Colon (tissue), 2 donors: ENCODE data around the gene AP2S1.
"Not testable (repeated sequence)": the region's sequence is repeated elsewhere in the genome, so short reads cannot be mapped to it uniquely, and the experiment has no call there.

Experiments used
- FAIRE-seq: peaks from 2 replicates; lab custom pipeline; 2012; peaks lifted over from hg19 to GRCh38; lab: Jason Lieb, UNC
- donor health status: control.
- donor health status: control.

The AP2S1 gene

DNA sequence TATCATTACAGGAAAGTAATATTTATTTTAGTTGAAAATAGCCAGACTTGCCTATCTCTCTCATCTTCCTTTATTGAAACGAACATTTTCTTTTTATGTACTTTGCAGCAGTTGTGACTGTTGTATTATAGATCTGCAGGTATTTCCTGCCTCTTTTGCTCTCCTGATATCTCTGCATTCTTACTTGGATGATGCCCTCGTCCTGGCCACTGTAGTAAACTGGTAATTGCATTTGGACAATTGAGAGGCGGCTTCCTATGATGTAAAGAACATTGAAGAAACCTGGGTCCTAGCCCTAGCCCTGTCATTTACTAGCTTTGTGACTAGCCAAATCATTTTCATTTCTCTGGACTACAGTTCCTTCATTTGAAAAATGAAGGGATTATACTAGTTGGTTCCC is 16.5 kb upstream of the AP2S1 start:
- FAIRE-seq: no peak

DNA sequence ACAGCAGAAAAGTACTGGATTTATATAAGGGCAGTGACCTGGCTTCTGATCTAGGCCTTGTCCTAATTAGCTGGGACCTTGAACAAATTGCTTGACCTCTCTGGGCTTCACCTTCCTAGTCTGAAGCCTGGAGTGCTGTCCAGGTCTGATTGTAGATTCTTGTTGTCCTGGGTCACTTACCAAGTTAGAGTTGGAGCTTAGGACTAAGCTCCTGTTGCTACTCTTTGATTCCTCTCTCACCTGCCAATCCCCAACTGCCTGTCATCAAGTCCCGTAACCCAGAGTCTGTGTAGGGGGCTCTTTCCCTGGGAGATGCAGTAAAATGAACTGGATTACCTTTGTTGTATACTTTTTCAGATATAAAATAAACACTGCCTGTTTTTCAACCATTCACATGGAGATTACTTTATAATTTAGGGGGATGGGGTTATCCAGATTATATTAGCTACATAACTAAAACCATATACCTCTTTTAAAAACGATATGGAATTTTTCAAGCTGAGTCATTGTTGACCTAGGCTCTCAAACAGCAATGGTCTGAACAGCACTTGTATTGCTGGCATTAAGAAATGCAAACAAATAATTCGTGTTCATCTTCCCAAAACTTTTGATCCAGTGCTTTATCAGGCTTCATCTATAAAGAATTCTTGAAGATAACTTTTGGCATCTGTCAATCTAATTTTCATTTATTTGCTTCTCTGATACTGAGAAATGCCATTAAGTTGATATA is 15.9 kb upstream of the AP2S1 start:
- FAIRE-seq: no peak

DNA sequence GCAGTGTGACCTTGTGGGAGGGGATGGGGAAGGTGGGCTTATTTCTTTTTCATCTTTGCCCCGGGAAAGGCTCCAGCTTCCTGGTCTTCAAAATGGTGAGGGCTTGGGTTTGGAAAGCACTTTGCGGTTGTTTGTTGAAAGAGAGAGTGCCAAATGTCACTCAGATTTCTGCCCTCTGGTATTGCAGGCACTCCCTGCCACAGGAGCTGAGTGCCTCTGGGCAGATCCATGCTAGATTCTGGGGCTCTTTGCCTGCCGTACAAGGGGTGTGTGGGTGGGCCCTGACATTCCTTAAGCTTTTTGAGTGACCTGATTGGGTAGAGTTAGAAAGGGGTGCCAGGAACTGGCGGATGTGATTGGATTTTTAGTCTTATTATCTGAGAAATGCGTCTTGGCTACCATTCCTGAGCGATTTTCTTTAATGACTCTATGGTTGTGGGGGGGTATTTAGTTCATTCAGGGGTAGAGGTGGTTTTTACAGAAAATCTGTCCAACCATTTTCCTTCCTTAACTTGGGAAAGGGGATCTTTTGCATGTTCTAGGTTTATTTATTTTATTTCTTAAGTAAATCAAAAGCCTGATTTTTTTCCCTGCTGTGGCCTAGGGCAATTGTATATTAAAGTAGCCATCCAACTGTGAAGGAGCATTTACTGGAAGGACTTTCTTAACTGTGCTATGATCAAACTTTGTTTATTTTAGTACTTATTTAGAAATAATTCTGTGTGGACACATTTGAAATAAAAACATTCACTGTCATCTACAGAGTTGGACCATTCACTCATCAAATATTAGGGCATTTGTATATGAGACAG is 13.4 kb upstream of the AP2S1 start:
- no peak for FAIRE-seq

DNA sequence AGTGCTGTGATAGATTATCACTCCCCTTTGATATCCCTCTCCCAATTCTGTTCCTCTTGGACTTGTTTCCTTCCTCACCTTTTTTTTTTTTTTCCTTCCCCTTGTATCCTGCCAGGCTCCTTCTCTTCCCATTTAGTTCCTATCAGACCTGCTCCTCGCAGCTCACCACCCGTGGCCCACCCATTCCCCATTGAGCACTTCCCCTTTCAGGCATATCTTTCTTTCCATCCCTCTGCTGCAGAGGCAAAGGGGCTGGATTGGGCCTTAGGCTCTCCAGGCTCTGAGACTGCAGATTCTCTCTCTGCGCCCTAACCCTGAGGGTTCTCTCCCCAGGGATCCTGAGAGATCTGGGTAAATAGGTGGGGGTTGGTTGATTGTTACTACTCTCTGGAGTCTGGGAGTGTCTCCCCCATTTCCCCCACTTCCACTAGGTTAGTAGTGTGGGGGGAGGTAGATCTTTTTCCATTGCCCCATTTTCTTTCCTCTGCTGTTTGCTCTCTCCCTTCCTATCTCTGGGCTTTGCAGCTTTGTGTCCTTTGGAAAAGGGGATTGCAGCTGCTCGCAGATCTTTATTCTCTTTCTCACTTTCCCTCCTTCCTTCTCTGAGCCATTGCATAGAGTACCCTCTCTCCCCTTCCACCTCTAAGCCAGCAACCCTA is 12.5 kb upstream of the AP2S1 start:
- FAIRE-seq: no peak

DNA sequence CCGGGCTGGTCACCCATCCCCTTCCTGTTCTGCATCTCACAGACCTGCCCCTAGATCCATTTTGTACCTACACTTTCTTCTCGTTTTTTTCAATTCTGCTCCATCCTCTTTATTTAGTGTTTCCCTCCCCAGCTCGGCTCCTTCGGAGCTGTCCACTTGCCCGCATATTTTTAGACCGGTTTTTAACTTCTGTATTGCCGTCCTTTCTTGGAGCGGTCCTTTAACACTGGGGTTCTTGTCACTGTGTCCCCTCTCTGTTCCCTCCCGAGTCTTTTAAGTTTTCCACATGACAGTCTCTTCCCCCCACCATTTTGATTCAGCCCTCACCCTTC is 11.8 kb upstream of the AP2S1 start:
- no peak for FAIRE-seq

DNA sequence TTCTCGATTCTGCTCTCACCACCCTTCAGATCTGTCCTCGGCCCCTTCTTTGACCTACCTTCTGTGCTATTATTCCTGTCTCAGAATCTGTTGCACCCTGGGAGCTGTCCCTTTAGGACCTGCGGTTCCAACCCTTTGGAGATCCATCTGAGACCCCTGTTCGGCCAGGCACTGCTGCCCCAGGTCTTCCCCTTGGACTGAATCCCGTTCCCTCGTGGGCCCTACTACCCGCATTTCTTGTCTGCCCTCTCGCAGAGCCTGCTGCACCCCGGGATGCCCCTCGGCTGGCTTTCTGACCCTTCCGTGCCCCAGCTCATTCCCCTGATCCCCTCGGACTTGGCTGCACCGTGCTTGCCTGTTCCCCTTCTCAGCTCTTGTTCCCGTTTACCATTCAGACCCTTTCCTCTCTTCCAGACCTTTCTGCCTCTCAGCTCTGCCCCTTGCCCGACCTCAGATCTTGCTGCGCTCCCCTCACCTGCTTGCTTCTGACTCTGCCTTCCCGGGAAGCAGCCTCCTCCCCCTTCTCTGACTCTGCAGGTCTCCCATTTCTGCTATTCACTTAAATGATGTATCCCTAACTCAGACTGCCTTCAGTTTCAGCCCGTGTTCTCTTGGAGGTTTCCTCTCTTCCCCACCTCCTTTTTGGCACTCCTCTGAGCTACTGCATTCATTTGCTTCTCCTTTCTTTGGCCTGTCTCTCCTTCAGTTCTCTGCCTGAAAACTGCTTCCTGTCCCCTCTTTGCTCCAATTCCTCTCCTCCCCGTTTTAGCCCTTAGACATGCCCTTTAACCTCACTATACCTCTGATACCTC is 11.3 kb upstream of the AP2S1 start:
- no peak for FAIRE-seq

DNA sequence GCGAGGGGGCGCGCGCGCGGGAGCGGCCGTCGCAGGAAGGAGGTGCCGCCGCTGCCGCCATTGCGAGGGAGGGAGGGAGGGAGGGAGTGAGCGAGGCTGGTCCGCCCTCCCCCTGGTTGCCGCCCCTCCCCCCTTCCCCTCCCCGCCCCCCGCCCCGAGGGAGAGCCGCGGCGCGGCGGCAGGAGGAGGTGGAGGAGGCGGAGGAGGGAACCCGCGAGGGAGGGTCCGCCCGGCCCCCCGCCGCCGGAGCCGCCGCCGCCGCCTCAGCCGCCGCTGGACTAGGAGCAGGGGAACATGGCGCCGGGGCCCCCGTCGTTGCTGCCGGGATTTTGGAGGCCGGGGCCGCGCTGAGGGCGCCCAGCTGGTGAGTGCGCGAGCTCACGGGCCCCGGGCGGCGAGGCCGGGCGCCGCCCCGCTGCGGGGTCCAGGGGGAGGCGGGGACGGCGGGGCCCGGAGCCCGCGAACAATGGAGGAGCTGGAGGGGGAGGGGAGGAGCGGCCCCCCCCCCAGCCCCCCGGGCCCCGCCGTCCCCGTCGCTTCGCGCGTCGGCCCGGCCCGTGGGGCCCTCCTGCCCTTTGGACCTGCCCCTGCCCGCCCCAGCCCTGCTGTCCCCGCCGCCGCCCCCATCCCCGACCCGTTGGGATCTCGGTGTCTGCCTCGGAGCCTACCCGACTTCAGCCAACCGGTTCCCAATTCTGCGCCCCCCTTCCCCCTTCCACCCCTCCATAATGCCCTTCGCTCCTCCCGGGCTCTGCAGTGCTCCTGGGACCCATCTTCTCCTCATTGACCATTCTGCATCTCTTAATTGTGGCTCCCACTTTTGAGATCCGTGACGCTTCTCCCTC is 10.4 kb upstream of the AP2S1 start, which contains the start of gene ARHGAP35:
Gene ARHGAP35 (plus strand): TSS at position 152 of the 845 bp plus-strand sequence. CDS start 57,679 bp downstream, outside the sequence.
- no peak for FAIRE-seq

DNA sequence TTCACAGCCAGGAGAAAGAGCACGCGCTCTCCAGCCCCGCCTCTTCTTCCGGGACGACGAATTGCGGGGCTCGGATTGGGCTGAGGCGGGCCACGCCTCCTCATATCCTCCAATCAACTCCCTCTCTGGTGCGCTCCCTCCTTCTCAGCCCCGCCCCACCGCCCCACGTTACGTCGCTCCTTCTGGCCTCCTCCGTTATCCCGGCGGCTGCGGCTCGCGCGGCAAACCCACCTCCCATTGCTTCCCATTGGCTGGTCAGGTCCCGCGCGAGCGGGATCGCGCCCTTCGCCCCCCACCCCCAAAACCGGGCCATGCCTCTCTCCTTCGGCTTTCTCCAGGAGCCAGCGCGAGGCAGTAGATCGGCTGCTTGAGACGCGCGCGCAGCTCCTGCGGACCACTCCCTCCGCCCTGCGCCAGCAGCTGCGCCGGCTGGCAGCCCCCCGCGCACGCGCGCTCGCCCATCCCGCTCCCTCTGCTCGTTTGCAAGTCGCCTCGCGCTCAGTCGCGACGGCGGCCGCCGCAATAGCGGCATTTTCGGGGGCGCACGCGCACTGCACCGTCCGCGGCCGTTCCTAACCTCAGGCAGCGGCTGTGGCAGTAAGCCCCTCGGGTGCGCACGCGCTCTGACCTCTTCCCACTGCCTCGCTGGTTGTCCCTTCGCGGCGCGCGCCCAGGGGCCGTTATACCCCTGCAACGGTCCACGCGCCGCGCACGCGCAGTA is 9.6 kb upstream of the AP2S1 start:
- FAIRE-seq: no peak

DNA sequence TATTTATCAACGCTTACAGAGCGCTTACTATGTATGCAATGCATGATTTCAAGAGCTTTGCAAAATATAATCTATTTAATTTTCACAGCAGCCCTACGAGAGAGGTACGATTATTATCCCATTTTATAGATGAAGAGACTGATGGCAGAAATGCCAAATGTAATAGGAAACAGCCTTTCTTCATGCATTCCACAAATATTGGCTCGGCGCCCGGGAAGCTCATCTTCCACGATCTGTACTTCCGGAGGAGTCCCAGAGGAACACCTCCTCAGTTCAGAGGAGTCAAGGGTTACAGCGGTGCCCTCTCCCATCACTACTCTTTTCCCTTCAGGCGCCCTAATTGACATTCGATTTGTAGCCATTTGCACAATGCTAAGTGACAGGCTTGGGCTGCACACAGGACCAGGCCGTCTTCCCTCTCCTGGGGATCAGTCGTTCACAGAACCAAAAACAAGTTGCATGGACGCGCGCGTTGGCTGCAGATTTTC is 9.0 kb upstream of the AP2S1 start:
- no peak for FAIRE-seq

DNA sequence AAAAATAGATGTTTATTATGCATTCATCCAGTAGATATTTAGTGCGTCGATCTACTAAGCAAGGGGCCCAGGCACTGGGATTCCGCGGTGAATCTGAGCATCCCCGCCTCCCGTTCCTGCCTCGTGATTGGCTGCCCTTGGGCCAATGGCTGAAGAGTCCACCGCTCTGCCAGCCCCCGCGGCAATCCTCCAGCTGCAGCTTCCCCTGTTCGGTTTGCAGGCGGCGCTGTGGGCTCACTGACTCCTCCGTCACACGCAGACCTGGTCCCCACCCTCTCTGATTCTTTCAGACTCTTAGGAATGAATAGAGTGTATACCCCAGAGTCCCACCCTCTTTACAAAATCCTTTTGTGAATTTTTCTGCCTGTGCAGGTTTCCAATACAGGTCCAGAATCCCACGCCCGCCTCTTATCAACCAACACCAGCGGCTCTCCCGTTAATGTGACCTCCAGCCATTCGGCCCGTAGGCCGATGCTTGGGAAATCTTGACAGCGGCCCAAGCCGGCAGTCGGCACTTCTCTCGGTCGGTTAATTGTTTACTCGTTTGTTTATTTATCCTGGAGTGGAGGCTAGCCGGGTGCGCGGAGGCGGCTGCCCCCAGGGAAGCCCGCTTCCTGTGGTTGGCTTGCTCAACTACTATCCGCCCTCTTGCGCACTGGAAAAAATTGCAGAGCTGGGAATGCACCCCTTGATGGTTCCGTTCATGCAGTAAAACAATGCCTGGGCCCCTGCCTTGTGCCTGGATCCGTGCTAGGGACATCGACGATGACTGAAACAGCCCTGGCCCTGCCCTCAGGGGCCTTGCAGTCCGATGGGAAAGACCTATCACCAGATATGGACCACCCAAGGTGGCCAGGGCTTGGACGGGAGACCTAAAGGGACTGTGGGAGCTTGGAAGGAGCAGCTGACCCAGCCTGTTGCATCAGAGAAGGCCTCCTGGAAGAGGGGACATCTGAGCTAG is 5.7 kb upstream of the AP2S1 start:
- no peak for FAIRE-seq

DNA sequence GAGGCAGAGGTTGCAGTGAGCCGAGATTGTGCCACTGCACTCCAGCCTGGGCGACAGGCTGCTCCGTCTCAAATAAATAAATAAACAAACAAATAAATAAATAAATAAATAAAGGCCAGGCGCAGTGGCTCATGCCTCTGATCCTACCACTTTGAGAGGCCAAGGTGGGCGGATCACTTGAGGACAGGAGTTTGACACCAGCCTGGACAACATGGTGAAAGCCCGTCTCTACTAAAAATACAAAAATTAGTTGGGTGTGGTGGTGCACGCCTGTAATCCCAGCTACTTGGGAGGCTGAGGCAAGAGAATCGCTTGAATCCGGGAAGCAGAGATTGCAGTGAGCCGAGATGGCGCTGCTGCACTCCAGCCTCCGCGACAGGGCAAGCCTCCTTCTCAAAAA is 4.1 kb upstream of the AP2S1 start:
- not testable (repeated sequence) for FAIRE-seq

DNA sequence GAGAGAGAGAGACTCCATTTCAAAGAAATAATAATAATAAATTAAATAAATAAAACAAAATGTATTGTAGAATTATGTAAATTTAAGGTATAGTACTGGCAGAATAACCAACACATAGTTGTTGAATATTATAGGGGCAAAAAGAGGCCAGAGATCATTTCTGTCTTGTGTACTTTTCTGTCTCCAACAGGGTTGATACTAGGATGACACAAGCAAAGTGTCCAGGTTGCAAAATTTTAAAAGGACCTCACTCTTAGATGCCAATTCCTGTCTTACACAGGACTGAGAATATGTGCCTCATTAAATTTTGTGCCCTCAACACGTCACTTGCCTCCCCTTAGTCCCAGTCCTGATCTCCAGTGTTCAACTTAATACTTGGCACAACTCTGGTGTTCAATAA is 2.2 kb upstream of the AP2S1 start:
- no peak for FAIRE-seq

DNA sequence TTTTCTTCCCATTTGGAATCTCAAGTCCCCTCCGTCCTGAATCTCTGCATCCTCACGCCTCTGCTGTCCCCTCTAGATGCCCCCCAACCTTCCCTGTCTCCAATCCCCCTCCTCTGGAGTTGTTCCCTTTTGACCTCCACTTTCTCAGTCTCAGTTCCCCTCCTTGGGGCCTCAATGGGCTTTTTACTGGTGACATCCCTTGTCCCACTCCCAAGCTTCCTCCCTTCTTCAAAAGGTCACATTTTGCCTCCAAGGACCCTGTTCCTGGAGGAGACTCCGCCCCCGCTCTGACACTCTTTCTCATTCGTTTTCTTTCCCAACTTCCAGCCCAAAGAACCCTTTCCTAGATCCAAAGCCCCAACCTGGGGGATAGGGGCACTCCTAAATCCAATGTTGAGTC is 1.0 kb downstream of the AP2S1 start:
- FAIRE-seq: no peak

DNA sequence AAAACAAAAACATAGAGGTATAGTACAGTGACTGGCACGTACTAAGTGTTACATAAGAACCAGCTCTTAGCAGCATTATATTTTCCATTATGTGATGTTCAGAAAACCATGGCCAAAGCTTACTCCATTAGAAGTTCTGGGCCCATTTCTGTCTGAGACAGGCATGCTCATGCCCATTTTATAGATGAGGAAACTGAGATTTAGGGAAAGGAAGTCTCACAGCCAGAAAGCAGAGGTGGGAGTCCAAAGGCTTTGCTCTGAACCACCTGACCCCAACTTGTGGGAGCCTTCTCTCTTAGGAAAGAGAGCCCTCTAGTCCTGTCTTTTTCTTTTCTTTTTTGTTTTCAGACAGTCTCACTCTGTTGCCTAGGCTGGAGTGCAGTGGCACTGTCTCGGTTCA is 2.3 kb downstream of the AP2S1 start:
- no peak for FAIRE-seq

DNA sequence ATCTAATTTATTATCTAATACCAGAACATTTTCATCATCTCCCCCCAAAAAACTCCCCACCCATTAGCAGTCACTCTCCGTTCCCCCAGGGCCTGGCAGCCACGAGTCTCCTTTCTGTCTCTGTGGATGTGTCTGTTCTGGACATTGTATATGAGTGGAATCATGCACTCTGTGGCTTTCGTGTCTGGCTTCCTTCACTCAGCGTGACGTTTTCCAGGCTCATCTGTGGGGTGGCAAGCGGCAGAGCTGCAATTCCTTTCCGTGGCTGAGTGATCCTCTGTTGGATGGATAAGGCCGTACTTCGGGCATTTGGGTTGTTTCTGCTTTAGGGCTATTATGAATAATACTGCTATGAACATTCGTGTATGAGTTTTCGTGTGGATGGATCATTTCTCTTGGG is 3.1 kb downstream of the AP2S1 start:
- no peak for FAIRE-seq

DNA sequence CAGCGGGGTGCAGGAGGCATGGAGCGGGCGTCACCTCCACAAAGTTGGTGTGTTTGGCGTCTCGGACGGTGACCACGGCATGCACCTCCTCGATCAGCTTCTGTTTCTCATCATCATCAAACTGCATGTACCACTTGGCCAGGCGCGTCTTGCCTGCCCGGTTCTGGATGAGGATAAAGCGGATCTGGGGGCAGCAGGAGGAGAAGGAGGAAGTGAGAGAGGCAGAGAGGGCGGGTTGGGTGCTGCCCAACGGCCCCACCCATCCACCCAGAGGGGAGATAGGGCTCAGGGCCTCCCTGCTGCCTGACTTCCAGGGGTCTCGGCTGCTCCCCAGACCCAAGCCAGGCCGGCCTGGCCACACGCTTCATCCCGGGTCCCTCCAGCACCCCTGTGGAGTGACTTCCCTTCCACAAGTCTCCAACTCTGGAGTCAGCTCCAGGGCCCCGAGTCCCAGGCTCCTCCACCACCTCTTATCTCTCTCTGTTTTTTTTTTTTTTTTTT is 4.6 kb downstream of the AP2S1 start:
- no peak for FAIRE-seq

DNA sequence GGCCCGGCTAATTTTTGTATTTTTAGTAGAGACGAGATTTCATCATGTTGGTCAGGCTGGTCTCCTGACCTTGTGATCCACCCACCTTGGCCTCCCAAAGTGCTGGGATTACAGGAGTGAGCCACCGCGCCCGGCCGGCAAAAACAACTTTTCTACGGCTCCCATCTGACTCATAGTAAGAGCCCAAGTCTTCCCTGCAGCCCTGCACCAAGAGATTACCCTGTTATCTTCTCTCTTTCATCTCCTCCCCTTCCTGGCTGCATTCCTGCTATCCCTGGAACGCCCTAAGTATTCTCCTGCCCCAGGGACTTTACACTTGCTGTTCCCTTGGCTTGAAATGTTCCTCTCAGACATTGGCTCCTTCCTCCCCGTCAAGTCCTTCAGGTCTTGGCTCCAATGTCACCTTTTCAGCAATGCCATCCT is 6.6 kb downstream of the AP2S1 start:
- FAIRE-seq: no peak

DNA sequence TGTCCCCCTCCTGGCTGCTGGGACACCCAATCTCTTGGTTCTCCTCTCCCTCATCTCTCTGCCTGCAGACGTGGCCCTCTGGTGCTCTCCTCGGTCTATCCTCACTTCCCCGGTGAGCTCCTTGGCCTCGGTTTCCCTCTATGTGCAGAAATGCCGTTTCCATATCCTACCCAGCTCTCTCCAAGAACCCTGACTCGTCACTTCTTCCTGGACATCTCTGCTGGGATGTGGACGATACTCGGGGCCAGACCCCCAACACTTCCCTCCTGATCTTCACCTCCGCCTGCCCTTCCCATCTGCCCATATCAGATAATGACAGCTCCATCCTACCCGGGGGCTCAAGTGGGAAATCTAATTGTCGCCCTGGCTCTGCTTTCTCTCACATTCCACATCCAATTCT is 7.9 kb downstream of the AP2S1 start:
- no peak for FAIRE-seq

DNA sequence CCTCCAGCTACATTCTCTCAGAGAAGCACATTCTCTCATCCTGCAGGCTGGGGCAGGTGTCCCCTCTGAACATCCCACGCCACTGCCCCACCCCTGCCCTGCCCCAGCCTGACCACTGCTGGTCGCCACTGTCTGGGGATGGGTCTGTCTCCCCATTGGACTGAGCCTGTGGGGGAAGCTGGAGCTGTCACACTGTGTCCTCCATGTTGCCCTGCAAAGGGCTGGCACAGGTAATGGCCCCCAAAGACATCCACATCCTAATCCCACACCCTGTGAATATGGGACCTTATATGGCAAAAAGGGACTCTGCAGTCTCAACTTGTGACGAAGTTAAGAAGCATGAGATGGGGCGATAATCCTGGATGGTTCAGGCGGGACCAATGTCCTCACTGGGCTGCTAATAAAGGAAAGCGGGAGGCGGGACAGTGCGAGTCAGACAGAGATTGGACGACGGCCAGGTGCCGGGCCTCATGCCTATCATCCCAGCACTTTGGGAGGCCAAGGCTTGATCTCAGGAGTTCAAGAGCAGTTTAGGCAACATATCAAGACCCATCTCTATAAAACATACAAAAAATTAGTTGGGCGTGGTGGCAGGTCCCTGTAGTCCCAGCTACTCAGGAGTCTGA is 9.1 kb downstream of the AP2S1 start:
- FAIRE-seq: no peak
